ENCODE measurements around the gene PPP1R10.
"Not testable (repeated sequence)": the region's sequence is repeated elsewhere in the genome, so short reads cannot be mapped to it uniquely, and the experiment has no call there.

Gene PPP1R10

DNA sequence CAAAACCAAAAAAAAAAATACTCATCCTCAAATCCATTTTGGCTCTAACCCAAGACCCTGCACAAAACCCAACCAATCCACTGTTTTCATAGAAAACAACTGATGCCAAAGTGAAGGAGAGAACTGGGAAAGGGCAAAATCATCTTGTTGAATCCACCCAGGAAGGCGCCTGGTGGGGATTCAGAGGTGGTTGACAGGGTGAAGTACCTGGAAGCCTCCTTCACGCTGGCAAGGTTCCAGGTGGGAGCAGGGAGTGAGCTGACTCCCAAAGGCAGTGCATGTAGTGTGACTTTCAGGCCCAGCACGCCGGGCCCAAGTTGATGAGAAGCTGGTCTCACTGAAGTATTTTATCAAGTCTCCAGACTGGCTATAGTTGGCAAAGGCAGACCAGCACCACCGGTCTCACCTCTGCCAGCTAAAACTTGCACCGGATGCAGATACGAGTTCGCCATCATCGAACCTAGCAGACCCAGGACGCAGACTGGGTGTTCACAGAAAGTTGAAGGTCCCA is 16.5 kb downstream of the PPP1R10 start:
- no peak overlapping the region for H3K27ac ChIP-seq
- no peak for DNase-seq (ENCODE audit: low read depth, low spot score)

DNA sequence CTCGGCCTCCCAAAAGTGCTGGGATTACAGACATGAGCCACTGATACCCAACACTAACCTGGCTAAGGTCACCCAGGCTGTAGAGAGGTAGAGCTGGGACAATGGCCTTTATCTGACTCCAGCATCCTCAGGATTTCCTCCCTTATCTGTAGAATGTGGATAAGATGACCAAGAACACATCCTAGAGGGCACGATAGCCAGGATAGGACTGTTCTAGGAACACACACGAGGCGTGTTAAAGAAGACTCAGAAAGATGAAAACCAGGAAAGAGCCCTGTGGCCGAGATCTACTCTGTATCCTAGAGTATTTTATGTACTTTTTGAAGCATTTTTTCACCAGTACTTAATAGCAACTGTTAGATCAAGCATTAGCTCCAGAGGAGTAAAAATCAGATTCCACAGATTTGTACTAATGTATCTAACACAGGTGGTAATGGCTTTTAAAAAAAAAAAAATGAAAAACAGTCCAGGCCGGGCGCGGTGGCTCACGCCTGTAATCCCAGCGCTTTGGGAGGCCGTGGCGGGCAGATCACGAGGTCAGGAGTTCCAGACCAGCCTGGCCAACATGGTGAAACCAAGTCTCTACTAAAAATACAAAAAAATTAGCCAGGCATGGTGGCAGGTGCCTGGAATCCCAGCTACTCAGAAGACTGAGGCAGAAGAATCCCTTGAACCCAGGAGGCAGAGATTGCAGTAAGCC is 17.3 kb downstream of the PPP1R10 start:
- peak overlapping the region; percentile 8 for H3K27ac ChIP-seq
- no peak for DNase-seq (ENCODE audit: low read depth, low spot score)

DNA sequence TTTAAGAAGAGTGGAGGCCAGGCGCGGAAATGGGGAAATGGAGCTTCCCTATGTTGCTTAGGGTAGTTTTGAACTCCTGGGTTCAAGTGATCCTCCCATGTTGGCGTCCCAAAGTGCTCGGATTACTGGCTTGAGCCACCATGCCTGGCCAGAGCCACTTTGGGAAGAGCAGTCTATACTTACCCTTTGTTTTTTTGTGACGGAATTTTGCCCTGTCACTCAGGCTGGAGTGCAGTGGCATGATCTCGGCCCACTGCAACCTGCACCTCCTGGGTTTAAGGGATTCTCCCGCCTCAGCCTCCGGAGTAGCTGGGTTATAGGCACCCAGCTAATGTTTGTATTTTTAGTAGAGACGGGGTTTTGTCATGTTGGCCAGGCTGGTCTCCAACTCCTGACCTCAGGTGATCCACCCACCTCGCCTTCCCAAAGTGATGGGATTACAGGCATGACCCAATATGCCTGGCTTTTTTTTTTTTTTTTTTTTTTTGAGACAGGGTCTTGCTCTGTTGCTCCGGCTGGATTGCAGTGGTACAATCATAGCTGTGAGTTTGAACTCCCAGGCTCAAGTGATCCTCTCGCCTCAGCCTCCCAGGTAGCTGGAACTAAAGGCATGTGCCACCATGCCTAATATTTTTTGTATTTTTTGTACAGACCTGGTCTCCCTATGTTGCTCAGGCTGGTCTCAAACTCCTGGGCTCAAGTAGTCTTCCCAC is 18.0 kb downstream of the PPP1R10 start:
- peak overlapping the region; percentile 8 for H3K27ac ChIP-seq
- no peak for DNase-seq (ENCODE audit: low read depth, low spot score)

DNA sequence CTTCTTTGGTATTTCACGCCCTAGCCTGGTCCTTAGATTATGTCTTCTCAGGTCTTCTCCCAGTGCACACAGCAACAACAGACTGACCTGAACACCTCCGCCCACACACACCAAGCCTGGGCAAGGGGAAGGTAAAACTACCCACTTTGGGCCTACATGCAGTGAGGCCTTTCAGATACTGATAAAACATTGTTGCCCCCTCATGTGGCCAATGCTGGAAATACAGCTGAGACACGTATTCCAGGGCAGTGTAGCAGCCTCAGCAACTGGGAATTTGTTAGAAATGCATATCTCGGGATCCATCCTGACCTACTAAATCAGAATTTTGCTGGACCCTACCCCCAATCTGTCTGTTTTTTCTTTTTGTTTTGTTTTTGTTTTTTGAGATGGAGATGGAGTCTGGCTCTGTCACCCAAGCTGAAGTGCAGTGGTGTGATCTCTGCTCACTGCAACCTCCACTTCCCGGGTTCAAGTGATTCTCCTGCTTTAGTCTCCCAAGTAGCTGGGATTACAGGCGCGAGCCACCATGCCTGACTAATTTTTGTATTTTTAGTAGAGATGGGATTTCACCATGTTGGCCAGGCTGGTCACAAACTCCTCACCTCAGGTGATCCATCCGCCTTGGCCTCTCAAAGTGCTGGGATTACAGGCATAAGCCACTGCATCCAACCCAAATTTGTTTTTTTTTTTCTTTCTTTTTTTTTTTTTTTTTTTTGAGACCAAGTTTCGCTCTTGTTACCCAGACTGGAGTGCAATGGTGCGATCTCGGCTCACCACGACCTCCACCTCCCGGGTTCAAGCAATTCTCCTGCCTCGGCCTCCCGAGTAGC is 19.5 kb downstream of the PPP1R10 start:
- not testable (repeated sequence) for DNase-seq (ENCODE audit: low read depth, low spot score)
- H3K27ac ChIP-seq: peak overlapping the region; percentile 8

DNA sequence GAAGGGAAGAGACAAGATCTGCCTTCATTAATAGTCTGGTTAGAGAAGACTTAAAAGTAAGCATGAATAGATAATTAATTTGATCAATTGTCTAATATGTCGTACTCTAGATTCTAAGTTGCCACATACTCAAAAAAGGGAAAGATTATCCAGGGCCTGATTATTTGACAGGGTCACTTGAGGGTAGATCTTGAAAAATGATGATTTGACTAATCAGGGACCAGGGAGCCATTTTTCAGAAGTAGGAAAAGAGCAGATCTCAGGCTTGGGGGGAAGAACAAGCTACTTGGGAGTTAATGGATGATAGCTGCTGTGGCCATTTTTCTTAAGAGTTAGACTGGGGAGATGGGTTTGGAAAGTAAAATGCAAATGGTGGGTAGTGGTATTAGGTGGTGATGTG is 24.8 kb downstream of the PPP1R10 start:
- peak overlapping the region; percentile 85 for H3K27ac ChIP-seq

DNA sequence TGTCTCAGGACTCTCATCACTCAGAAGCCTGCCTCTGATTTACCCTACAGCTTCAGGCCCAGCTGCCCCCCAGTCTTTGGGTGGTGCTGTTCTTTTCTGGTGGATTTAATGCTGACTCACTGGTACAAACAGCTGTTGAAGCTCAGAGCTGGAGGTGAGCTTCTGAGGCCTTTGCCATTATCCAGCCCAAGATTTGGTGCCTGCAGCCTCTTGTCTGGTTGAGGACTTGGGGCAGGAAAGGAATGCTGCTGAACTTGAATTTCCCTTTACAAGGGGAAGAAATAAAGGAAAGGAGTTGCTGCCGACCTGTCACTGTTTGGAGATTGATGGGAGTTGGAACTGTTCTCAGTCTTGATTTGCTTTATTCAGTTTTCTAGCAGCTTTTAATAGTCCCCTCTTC is 26.0 kb downstream of the PPP1R10 start:
- H3K27ac ChIP-seq: peak overlapping the region; percentile 85
- peak; percentile 84 for DNase-seq (ENCODE audit: low read depth, low spot score)

More for the DNA sequence above, 24.8 kb downstream of the PPP1R10 start:
- no peak for DNase-seq (ENCODE audit: low read depth, low spot score)

DNA sequence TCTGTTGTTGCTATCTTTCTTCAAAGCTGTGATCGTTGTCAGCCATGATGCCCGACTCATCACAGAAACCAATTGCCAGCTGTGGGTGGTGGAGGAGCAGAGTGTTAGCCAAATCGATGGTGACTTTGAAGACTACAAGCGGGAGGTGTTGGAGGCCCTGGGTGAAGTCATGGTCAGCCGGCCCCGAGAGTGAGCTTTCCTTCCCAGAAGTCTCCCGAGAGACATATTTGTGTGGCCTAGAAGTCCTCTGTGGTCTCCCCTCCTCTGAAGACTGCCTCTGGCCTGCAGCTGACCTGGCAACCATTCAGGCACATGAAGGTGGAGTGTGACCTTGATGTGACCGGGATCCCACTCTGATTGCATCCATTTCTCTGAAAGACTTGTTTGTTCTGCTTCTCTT is 26.5 kb downstream of the PPP1R10 start:
- DNase-seq (ENCODE audit: low read depth, low spot score): no peak
- peak overlapping the region; percentile 85 for H3K27ac ChIP-seq

DNA sequence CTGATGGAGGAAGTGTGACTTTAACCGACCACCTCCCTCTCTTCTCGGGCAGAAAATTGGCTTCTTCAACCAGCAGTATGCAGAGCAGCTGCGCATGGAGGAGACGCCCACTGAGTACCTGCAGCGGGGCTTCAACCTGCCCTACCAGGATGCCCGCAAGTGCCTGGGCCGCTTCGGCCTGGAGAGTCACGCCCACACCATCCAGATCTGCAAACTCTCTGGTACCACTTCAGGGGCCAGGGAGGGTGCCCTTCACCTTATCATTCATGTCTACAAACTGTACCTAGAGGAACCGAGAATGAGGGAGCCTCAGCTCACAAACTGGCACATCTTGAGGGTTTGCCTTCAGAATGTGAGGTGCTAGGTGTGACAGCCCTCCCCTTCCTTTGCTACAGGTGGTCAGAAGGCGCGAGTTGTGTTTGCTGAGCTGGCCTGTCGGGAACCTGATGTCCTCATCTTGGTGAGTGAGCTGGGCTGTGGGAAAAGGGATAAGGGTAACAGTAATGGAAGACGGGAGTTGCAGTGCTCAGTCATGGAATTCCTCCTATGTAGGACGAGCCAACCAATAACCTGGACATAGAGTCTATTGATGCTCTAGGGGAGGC is 27.2 kb downstream of the PPP1R10 start:
- H3K27ac ChIP-seq: peak overlapping the region; percentile 85
- no peak for DNase-seq (ENCODE audit: low read depth, low spot score)

DNA sequence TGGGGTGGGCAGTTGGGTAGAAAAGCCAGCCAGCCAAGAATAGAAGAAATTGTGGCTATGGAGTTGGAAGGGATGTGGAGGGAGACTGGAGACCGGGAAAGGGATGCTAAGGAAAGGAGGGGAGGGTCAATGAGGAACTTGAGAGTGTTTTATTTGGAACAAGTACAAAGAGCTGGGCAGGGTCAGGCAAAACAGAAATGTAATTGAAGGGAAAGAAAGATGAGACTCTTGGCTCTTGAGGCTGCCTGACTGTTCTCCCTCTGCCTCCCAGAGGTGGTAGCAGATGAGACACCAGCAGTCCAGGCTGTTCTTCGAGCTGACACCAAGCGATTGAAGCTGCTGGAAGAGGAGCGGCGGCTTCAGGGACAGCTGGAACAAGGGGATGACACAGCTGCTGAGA is 33.1 kb downstream of the PPP1R10 start:
- no peak for DNase-seq (ENCODE audit: low read depth, low spot score)
- H3K27ac ChIP-seq: no peak overlapping the region

DNA sequence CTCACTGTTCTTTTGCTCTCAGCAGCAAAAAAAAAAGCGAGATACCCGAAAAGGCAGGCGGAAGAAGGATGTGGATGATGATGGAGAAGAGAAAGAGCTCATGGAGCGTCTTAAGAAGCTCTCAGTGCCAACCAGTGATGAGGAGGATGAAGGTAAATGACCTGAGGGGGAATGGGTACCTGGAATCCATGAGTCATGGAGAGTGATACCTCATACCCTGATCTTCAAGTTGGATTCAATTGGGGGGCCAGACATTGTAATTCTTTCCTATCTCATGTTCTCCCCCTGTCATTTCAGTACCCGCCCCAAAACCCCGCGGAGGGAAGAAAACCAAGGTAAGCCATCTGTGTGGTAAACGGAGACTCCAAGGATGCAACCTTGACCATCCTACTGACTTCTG is 39.0 kb downstream of the PPP1R10 start:
- no peak for DNase-seq (ENCODE audit: low read depth, low spot score)
- no peak overlapping the region for H3K27ac ChIP-seq

DNA sequence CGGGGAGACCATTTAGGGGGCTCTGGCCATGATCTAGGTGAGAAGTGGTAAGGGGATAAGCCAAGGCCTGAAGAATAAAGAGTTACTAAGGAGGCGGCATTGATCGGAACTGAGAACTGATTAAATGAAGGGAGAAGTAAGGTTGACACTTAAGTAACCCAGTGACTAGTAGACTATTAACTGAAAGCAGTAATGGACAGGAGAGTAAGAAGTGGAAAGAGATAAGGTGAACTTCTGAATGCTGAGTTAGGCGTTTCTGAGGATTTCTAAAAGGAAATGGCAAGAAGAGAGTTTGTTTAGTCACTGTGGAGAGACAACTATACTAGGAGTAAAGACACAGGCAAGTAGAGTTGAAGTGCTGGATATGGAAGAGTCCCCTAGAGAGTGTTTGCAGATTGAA is 43.9 kb downstream of the PPP1R10 start:
- no peak overlapping the region for H3K27ac ChIP-seq

DNA sequence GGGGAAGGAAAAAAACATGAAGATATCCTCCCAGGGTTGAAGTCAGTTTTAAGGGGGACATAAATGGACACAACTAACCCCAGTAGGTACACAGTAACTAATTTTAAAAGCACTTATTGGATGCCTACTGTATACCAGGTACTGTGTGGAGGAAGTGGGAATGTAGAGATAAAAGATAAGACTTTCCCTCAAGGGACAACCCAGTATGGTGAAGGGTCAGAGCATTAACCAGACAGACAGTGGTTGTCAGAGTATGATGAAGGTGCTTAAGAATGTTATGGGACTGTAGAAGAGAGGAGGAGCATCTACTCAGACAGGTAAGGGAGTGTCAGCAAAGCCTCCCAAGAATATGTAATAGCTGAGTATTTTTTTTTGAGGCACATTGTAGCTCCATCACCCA is 44.9 kb downstream of the PPP1R10 start:
- DNase-seq (ENCODE audit: low read depth, low spot score): peak; percentile 56
- peak overlapping the region; percentile 87 for H3K27ac ChIP-seq

More for the DNA sequence above, 43.9 kb downstream of the PPP1R10 start:
- DNase-seq (ENCODE audit: low read depth, low spot score): no peak

DNA sequence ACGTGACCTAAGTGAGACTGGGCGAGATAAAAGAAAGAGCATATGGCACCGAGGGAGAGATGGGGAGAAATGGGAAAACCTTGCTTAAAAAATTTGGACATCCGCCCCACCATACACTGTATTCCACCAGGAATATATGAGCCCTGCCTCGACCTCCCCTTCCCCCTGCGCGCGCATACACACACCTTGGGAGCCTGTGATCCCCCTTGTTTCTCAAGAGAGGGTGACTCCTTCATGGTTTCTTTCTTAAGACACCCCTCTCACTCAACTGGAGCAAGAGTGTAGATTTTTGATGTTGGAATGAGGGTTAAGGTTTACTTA is 45.3 kb downstream of the PPP1R10 start:
- DNase-seq (ENCODE audit: low read depth, low spot score): no peak
- peak overlapping the region; percentile 87 for H3K27ac ChIP-seq

DNA sequence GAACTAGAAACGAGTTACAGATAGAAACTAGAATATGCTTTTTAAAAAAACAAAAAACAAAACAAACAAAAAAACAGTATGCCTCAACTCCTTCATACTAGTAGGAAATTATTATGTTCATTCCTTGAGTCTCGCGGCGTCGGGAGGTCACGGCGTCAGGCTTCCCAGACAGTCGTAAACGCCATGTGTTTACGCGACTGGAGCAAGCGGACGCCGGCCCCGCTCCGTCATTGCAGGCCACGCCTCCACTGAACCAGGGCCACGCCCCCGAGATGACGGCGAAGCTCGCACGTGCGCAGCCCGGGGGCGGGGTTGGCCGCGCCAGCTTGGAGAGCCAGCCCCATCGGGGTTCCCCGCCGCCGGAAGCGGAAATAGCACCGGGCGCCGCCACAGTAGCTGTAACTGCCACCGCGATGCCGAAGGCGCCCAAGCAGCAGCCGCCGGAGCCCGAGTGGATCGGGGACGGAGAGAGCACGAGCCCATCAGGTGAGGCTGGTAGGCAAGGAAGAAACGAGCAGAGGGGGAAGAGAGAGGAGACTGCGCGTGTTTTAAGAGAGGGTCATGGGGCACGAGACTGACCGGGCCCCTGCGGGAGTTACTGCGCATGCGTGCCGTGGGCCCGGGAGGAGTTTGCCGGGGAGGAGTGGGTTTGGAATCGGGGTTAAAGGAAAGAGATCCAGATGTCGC is 45.8 kb downstream of the PPP1R10 start, which contains the start of gene ABCF1:
ABCF1 (plus strand) TSS at position 368 of the 687 bp plus-strand sequence; CDS start at position 414, 46 bp downstream.
- peak; percentile 80 for DNase-seq (ENCODE audit: low read depth, low spot score)
- H3K27ac ChIP-seq: peak within 1 kb of the TSS; percentile 87

DNA sequence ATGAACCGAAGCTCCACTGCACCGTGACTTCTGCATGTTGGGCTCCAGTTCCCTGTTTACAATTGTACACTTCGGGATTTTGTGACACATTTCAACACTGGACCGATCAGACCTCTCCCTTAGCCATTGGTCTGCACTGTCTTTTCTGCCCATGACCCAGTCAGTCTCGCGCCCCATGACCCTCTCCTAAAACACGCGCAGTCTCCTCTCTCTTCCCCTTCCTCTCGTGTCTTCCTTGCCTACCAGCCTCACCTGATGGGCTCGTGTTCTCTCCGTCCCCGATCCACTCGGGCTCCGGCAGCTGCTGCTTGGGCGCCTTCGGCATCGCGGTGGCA is 46.3 kb downstream of the PPP1R10 start:
- H3K27ac ChIP-seq: peak overlapping the region; percentile 87
- no peak for DNase-seq (ENCODE audit: low read depth, low spot score)

DNA sequence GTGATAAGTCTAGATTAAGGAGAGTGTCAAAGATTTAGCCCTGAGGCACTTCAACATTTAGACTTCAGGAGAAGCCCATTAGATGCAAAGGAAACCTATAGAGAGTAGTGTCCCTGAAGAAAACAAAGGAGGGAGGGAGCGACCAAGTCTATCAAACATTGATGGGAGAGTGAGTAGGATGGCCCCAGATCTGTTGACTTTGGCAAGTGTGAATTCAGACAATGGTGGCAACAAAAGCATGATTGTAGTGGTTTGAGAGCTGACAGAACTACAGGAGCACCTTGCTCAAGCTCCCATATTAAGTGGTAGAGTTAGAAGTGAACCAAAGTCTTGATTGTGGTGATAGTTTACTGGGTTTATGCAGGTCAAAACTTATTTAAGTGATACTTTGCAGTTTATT is 46.8 kb downstream of the PPP1R10 start:
- no peak overlapping the region for H3K27ac ChIP-seq
- DNase-seq (ENCODE audit: low read depth, low spot score): no peak

DNA sequence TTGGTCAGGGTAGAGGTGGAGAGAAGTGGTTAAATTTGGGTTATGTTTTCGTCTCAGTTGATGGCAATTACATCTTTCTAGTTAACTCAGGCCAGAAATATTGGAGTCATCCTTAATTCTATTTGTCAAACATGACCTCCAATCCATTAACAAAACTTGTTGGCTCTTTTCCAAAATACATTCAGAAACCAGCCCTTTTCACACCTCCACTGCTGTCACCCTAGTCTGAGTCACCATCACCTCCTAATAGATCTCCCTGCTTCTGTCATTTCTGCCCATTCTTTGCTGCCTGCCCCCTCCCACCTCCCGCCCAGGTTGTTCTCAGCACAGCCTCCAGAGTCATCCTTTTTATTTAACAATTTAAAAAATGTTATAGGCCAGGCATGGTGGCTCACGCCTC is 48.8 kb downstream of the PPP1R10 start:
- H3K27ac ChIP-seq: no peak overlapping the region
- no peak for DNase-seq (ENCODE audit: low read depth, low spot score)

DNA sequence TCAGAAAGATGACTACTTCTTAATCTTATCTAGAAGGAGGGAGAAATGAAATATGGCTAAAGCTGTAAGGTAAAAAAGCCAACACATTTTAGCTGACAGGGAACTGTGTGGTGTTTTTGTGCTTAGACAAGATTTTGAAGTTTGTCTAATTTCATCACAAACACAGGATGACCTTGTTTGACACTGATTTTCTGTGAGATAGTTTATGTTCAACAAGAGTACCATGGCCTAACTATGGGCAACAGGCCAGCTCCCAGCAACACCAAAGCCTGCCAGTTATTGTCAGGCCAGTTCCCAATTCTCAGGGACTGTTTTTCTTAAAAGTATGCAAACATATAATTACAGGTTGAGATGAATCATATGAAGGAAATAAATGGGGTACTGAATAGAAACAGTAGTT is 51.3 kb downstream of the PPP1R10 start:
- no peak for DNase-seq (ENCODE audit: low read depth, low spot score)
- no peak overlapping the region for H3K27ac ChIP-seq

DNA sequence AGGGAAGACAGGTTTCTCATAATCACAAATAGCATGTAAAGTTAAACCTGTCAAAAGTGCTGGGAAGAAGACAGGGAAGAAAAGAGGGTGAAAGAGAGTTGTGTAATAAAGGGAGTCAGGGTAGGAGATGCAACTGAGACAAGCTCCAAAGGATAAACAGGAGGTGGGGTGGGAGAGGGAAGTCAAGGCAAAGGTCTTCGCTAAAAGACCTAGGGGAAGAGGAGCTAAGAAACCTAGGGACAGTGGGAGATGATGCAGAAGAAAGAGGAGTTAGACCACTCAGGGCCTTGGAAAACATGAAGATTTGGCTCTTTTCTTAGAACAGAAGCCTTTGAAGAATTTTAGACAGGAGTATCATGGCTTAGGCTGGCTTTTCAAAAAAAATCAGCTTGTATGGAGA is 52.9 kb downstream of the PPP1R10 start:
- no peak for DNase-seq (ENCODE audit: low read depth, low spot score)
- H3K27ac ChIP-seq: no peak overlapping the region
